Kidney (tissue), 14 donors: ENCODE measurements around the gene HDHD2. TPM values are rescaled to one million over a fixed set of nuclear protein-coding genes. Genes with fewer than 3 reads are reported as not detected.
A peak's percentile ranks its signal among the peaks of the same experiment; 100 is the strongest.
"Not testable (repeated sequence)": the region's sequence is repeated elsewhere in the genome, so short reads cannot be mapped to it uniquely, and the experiment has no call there.

Source experiments
- DNase-seq, 5 donors: peaks; one replicate each; pipeline ENCODE4 v3.0.0-alpha.2; 2013 to 2020
- FAIRE-seq: peaks from 2 replicates; lab custom pipeline; 2012; peaks lifted over from hg19 to GRCh38; lab: Jason Lieb, UNC
- H3K27ac ChIP-seq, 2 donors: one replicate each; pipeline ENCODE4 v1.7.0; 2013; ENCODE audit warnings: low read depth in 2 of 2, low read length in 2 of 2, inconsistent platforms in 1 of 2
- H3K27me3 ChIP-seq: one replicate; pipeline ENCODE4 v1.7.1; 2013; ENCODE audit warnings: low read length, inconsistent platforms; ENCODE audit not compliant: control insufficient read depth, insufficient read depth
- H3K36me3 ChIP-seq, 3 donors: one replicate each; pipeline versions ENCODE4 v1.7.0 to v1.7.1; 2013; ENCODE audit warnings: low read length in 3 of 3, control low read depth in 1 of 3, inconsistent platforms in 1 of 3; ENCODE audit not compliant: insufficient read depth in 3 of 3, control insufficient read depth in 2 of 3
- H3K4me1 ChIP-seq, 3 donors: one replicate each; pipeline versions ENCODE4 v1.7.0 to v1.7.1; 2013; ENCODE audit warnings: low read length in 3 of 3, inconsistent platforms in 1 of 3, low read depth in 1 of 3; ENCODE audit not compliant: control insufficient read depth in 2 of 3, insufficient read depth in 2 of 3
- H3K4me3 ChIP-seq, 3 donors: one replicate each; pipeline versions ENCODE4 v1.7.0 to v1.8.1; 2013; ENCODE audit warnings: low read length in 3 of 3, control low read depth in 1 of 3, inconsistent platforms in 1 of 3
- H3K9ac ChIP-seq, 3 donors: one replicate each; pipeline versions ENCODE4 v1.7.0 to v1.7.1; 2013; ENCODE audit warnings: low read length in 3 of 3, control low read depth in 1 of 3, inconsistent platforms in 1 of 3
- H3K9me3 ChIP-seq, 3 donors: one replicate each; pipeline versions ENCODE4 v1.7.0 to v1.7.1; 2013; ENCODE audit warnings: low read length in 3 of 3, control low read depth in 1 of 3, inconsistent platforms in 1 of 3; ENCODE audit not compliant: control insufficient read depth in 2 of 3, insufficient read depth in 1 of 3
- CTCF ChIP-seq: IDR thresholded peaks from 3 replicates; pipeline ENCODE4 v1.5.1; 2012; ENCODE audit warnings: mild to moderate bottlenecking, moderate library complexity, borderline replicate concordance; ENCODE audit not compliant: insufficient read depth; ENCODE audit errors: extremely low read depth
- intact Hi-C: fragments of 100-400 bp; cut with DNase I; formaldehyde crosslinking; loops from one replicate; pipeline ENCODE4 v1.11.1; 2022
- polyA plus RNA-seq: library from polyadenylated mRNA; stranded (reverse); fragments of 350-450 nt; fragmentation: Illumina TruSeq; extraction: RNeasy Lipid Tissue Mini Kit (QIAGEN cat#74804); gene quantifications from one replicate; pipeline ENCODE4 v1.2.3, GENCODE V29; 2014; ENCODE audit warnings: low read depth, low replicate concordance; ENCODE audit not compliant: insufficient read depth
- total RNA-seq: library from RNA; stranded (reverse); fragmentation: NEBNext Ultra II Directional; extraction: Animal tissue kit (Norgen Biotek cat#: 25700); gene quantifications from one replicate; pipeline ENCODE4 v1.2.1, GENCODE V29; 2021
- donor health status: control.
- donor health status: control.
- donor health status: control.
- donor health status: control.
- donor health status: control.
- donor health status: DM: yes; HTN: yes; CAD: no.
- donor health status: Normal renal cell carcinoma (clear cell type).

Gene HDHD2
- total and polyA plus RNA-seq, 2 donors from 2014 or later: 41.0 to 46.2 TPM

GRCh38 chr18:47168509-47168908 lies 18.2 kb upstream of the HDHD2 start:
- no peaks in the 10 kb centered on the region for H3K9me3 ChIP-seq
- DNase-seq (no peak), FAIRE-seq (no peak)
- TF ChIP-seq CTCF: no peak
- no peaks in the 10 kb centered on the region for H3K36me3 ChIP-seq
- no peak overlapping the region for H3K9ac ChIP-seq
- intact Hi-C loops: no loop called here
- H3K27ac ChIP-seq: no peak overlapping the region
- no peak overlapping the region for H3K4me3 ChIP-seq
- H3K4me1 ChIP-seq: peaks cover 0 to 2% (median 0%) of the 10 kb centered on the region in 3 donors
- no peaks in the 10 kb centered on the region for H3K27me3 ChIP-seq

DNA sequence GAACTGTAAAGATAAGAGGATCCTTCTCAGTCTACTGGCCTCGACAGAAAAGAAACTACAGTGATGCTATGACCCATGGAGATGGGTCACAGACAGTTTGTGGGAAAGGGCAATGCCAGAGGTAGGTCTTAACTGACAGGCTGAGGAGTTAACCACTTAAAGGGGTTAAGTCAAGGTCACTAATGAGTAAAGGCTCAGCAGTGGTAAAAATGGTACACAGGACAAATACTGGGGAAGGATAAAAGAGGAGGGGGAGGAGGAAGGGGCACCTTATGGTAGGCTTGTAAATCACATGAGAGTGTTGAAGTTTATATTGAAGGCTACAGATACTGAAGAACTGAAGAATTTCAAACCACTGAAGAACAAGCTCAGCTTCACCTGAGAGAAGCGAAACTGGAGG lies 16.0 kb upstream of the HDHD2 start:
- no peak for FAIRE-seq
- Histone ChIP-seq H3K27me3 (no peaks in the 10 kb centered on the region), H3K4me3 (no peak overlapping the region), H3K9me3 (no peaks in the 10 kb centered on the region), H3K27ac (no peak overlapping the region), H3K4me1 (no peaks in the 10 kb centered on the region), H3K36me3 (no peaks in the 10 kb centered on the region), H3K9ac (no peak overlapping the region)
- no peak for TF ChIP-seq CTCF
- intact Hi-C loops: no loop called here
- DNase-seq: peak in 3 of 5 donors; percentile 47 to 68 (median 66)

- no peaks in the 10 kb centered on the region for H3K9me3 ChIP-seq
- FAIRE-seq (no peak), DNase-seq (peak in 2 of 5 donors; percentile 40 to 42)
- no peaks in the 10 kb centered on the region for H3K4me1 ChIP-seq
- H3K9ac ChIP-seq: no peak overlapping the region
- TF ChIP-seq CTCF: no peak
- no peaks in the 10 kb centered on the region for H3K27me3 ChIP-seq
- no peaks in the 10 kb centered on the region for H3K36me3 ChIP-seq
- no peak overlapping the region for H3K27ac ChIP-seq
- intact Hi-C loops: no loop called here
- H3K4me3 ChIP-seq: peak overlapping the region in 1 of 3 donors; percentile 6
Measured at GRCh38 chr18:47163241-47163640, 12.9 kb upstream of the HDHD2 start.

- H3K9ac ChIP-seq: no peak overlapping the region
- H3K27ac ChIP-seq: no peak overlapping the region
- TF ChIP-seq CTCF: no peak
- no peaks in the 10 kb centered on the region for H3K36me3 ChIP-seq
- H3K4me1 ChIP-seq: no peaks in the 10 kb centered on the region
- intact Hi-C loops: no loop called here
- FAIRE-seq (no peak), DNase-seq (no peak)
- no peak overlapping the region for H3K4me3 ChIP-seq
- no peaks in the 10 kb centered on the region for H3K27me3 ChIP-seq
- H3K9me3 ChIP-seq: no peaks in the 10 kb centered on the region
Measured at GRCh38 chr18:47160256-47160655, 10.0 kb upstream of the HDHD2 start.

DNA sequence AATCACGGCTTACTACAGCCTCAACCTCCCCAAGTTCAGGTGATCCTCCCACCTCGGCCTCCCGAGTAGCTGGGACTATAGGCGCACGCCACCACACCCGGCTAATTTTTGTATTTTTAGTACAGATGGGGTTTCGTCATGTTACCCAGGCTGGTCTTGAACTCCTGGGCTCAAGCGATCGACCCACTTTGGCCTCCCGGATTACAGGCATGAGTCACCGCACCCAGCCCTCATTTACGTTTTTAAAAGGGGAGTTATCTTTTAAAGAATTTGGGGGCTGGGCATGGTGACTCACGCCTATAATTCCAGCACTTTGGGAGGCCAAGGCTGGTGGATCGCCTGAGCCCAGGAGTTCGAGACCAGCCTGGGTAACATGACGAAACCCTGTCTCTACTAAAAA lies 8.1 kb upstream of the HDHD2 start:
- H3K36me3 ChIP-seq, H3K27ac ChIP-seq, H3K4me1 ChIP-seq, FAIRE-seq, H3K9me3 ChIP-seq, intact Hi-C loops, H3K9ac ChIP-seq, H3K4me3 ChIP-seq, DNase-seq, H3K27me3 ChIP-seq: not testable (repeated sequence)
